Caki2 (cell line): ENCODE data around the gene OR1C1. TPM values are rescaled to one million over a fixed set of nuclear protein-coding genes. Genes with fewer than 3 reads are reported as not detected.

Source experiments
- total RNA-seq: library from RNA; depleted of rRNA; stranded (reverse); fragments of >200 nt; shearing (Covaris generic); gene quantifications from 2 replicates; pipeline ENCODE4 v1.2.3, GENCODE V29; 2014; ENCODE audit warnings: low replicate concordance; rRNA removed

The OR1C1 gene
- total RNA-seq, 1 experiment from 2014 or later = not detected

Other genes with a start within 250 kb of the OR1C1 start
- not detected in 2 replicates for gene OR2C3, start 224.1 kb downstream of the OR1C1 start, total RNA-seq
- gene GCSAML, start 211.4 kb downstream of the OR1C1 start, total RNA-seq = not detected in 2 replicates
- not detected in 2 replicates for gene OR2G2, start 172.2 kb downstream of the OR1C1 start, total RNA-seq
- gene OR2G3, start 155.0 kb downstream of the OR1C1 start, total RNA-seq = not detected in 2 replicates
- gene OR13G1, start 80.8 kb downstream of the OR1C1 start, total RNA-seq = not detected in 2 replicates
- gene OR6F1, start 43.9 kb downstream of the OR1C1 start, total RNA-seq = not detected in 2 replicates
- not detected in 2 replicates for gene OR14K1, start 21.9 kb downstream of the OR1C1 start, total RNA-seq
- gene OR14A2, start 12.4 kb downstream of the OR1C1 start, total RNA-seq = not detected in 2 replicates
- gene OR14A16, start 63.6 kb upstream of the OR1C1 start, total RNA-seq = not detected in 2 replicates
- not detected in 2 replicates for gene OR11L1, start 81.3 kb upstream of the OR1C1 start, total RNA-seq
- not detected in 2 replicates for gene TRIM58, start 96.6 kb upstream of the OR1C1 start, total RNA-seq
- not detected in 2 replicates for gene OR2W3, start 135.0 kb upstream of the OR1C1 start, total RNA-seq
- gene OR2T8, start 159.7 kb upstream of the OR1C1 start, total RNA-seq = not detected in 2 replicates
- gene OR2AJ1, start 164.3 kb upstream of the OR1C1 start, total RNA-seq = not detected in 2 replicates
- not detected in 2 replicates for gene OR2L8, start 188.3 kb upstream of the OR1C1 start, total RNA-seq
- gene OR2AK2, start 204.7 kb upstream of the OR1C1 start, total RNA-seq = not detected in 2 replicates